A673 (cell line): Measurements from ENCODE around the gene KIF26B. TPM values are rescaled to one million over a fixed set of nuclear protein-coding genes. Genes with fewer than 3 reads are reported as not detected.

ENCODE experiments used
- BruUV-seq: library from RNA; stranded (reverse); fragments of 400-500 nt; replicated peaks from 2 replicates; lab custom pipeline; 2021; lab: Mats Ljungman, UMichigan
- CTCF ChIA-PET: fragments of 300-600 bp; sonication (Branson Sonifier 250); formaldehyde crosslinking; loops from one replicate; lab custom pipeline; 2022; ENCODE audit warnings: antibody characterized with exemption; lab: Charles Lee
- POLR2A ChIA-PET: fragments of 300-600 bp; sonication (Branson Sonifier 250); formaldehyde crosslinking; loops from one replicate; lab custom pipeline; 2022; ENCODE audit warnings: antibody characterized with exemption; ENCODE audit not compliant: low non-redundant PET; lab: Charles Lee
- DNase-seq: peaks from one replicate; pipeline ENCODE4 v3.0.0-alpha.2; 2015; ENCODE audit warnings: low spot score
- H3K27ac ChIP-seq: fragments of 200-600 bp; sonication (generic); 2 replicates; pipeline ENCODE4 v1.5.1; 2016; ENCODE audit warnings: mixed run types, low read depth, mild to moderate bottlenecking, mixed read lengths, antibody characterized with exemption, low read length; ENCODE audit not compliant: poor library complexity, severe bottlenecking
- H3K27me3 ChIP-seq: fragments of 200-600 bp; sonication (generic); replicated peaks from 2 replicates; pipeline ENCODE4 v1.6.1; 2017; ENCODE audit warnings: mixed run types, low read depth, mild to moderate bottlenecking, mixed read lengths, antibody characterized with exemption, low read length; ENCODE audit not compliant: insufficient read depth, poor library complexity
- H3K36me3 ChIP-seq: fragments of 200-600 bp; sonication (generic); 2 replicates; pipeline ENCODE4 v1.6.1; 2016; ENCODE audit warnings: mixed run types, mild to moderate bottlenecking, mixed read lengths, antibody characterized with exemption, low read length; ENCODE audit not compliant: insufficient read depth, poor library complexity, severe bottlenecking
- H3K4me1 ChIP-seq: fragments of 200-600 bp; sonication (generic); 2 replicates; pipeline ENCODE4 v1.6.1; 2017; ENCODE audit warnings: mixed run types, mild to moderate bottlenecking, mixed read lengths, antibody characterized with exemption, low read length; ENCODE audit not compliant: insufficient read depth, poor library complexity, severe bottlenecking
- H3K4me3 ChIP-seq: fragments of 200-600 bp; sonication (generic); 2 replicates; pipeline ENCODE4 v1.5.1; 2016; ENCODE audit warnings: low read depth, mixed run types, mild to moderate bottlenecking, mixed read lengths, low read length; ENCODE audit not compliant: poor library complexity, severe bottlenecking
- H3K9me3 ChIP-seq: fragments of 200-600 bp; sonication (generic); 2 replicates; pipeline ENCODE4 v1.6.1; 2016; ENCODE audit warnings: mixed run types, low read depth, mild to moderate bottlenecking, mixed read lengths, antibody characterized with exemption, low read length; ENCODE audit not compliant: poor library complexity, severe bottlenecking
- CTCF ChIP-seq: fragments of 300-800, 200-600 bp; sonication (generic); conservative IDR thresholded peaks from 2 replicates; pipeline ENCODE4 v1.5.1; 2017; ENCODE audit warnings: low read depth, mild to moderate bottlenecking, antibody characterized with exemption, low read length, moderate library complexity, mixed read lengths
- EZH2 ChIP-seq: fragments of 200-600 bp; sonication (generic); IDR thresholded peaks from 2 replicates; pipeline ENCODE4 v1.6.1; 2017; ENCODE audit warnings: borderline replicate concordance, low read depth, mild to moderate bottlenecking, mixed read lengths, antibody characterized with exemption, low read length; ENCODE audit not compliant: poor library complexity, severe bottlenecking
- intact Hi-C: fragments of 100-400 bp; cut with micrococcal nuclease; formaldehyde crosslinking; loops from one replicate; pipeline ENCODE4 v1.10.0; 2022; ENCODE audit not compliant: unreplicated experiment
- total RNA-seq: library from RNA; stranded (reverse); gene quantifications from 2 replicates; pipeline ENCODE4 v1.2.3, GENCODE V29; 2021

KIF26B gene
- total RNA-seq, 1 experiment from 2014 or later = not detected

DNA sequence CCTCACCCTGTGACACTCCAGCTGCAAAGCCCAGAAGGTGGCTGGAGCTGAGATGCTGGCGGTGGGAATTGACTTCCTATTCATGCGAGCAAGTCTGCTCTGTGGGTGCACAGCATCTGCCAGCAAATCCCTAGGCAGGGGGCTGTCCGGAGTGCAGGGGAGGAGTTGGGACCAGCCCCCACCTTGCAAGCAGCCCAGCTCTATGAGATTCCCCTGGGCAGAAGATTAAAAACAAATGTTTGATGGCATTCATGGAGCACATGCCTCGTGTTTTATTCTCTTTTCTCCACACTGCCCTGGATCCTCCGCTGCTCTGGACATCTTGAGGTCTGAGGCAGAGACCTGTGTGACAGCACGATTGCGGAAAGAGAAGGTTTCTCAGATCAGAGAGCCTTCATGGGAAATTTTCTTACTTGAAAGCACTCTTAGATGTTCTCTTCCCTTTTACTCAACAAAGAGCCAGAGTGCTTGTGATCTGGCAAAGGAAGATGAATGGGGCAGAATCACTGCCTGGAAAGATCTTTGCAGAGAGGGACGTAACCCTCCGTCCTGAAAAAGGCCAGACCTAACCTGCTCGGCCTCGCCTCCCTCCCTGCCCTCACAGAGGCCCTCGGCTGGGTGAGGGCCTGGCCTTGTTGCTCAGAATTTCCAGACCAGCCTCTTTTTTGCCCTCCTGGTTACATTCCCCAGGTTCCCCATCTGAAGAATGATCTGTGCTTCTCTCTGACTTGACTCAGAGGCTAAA, 597.1 kb downstream of the KIF26B start:
- ChIA-PET CTCF (no interaction called here), POLR2A (no interaction called here)
- H3K27me3 ChIP-seq = no peaks in the 10 kb centered on the region
- no peak overlapping the region for H3K4me3 ChIP-seq
- TF ChIP-seq EZH2 (no peak), CTCF (no peak)
- H3K36me3 ChIP-seq = no peaks in the 10 kb centered on the region
- no peaks in the 10 kb centered on the region for H3K9me3 ChIP-seq
- DNase-seq = no peak
- BruUV-seq = no TSS peak
- intact Hi-C loops = no loop called here
- H3K4me1 ChIP-seq = no peaks in the 10 kb centered on the region
- H3K27ac ChIP-seq = no peak overlapping the region

- no peaks in the 10 kb centered on the region for H3K36me3 ChIP-seq
- ChIA-PET CTCF (no interaction called here), POLR2A (no interaction called here)
- no peaks in the 10 kb centered on the region for H3K9me3 ChIP-seq
- BruUV-seq = no TSS peak
- TF ChIP-seq EZH2 = no peak
- TF ChIP-seq CTCF = no peak
- H3K27me3 ChIP-seq = no peaks in the 10 kb centered on the region
- no peak for DNase-seq
- H3K4me3 ChIP-seq = no peak overlapping the region
- no peaks in the 10 kb centered on the region for H3K4me1 ChIP-seq
- intact Hi-C loops = no loop called here
- no peak overlapping the region for H3K27ac ChIP-seq
Observed at GRCh38 chr1:245752561-245752960, 597.8 kb downstream of the KIF26B start.

GRCh38 chr1:245753807-245754206, 599.0 kb downstream of the KIF26B start:
- H3K4me1 ChIP-seq = no peaks in the 10 kb centered on the region
- H3K27ac ChIP-seq = no peak overlapping the region
- H3K4me3 ChIP-seq = no peak overlapping the region
- CTCF ChIA-PET = no interaction called here
- no peaks in the 10 kb centered on the region for H3K27me3 ChIP-seq
- BruUV-seq = no TSS peak
- H3K9me3 ChIP-seq = no peaks in the 10 kb centered on the region
- intact Hi-C loops = no loop called here
- DNase-seq = no peak
- POLR2A ChIA-PET = no interaction called here
- no peak for TF ChIP-seq CTCF
- TF ChIP-seq EZH2 = no peak
- H3K36me3 ChIP-seq = no peaks in the 10 kb centered on the region
